Effector memory CD4-positive, alpha-beta T cell (primary cell): ENCODE data around the gene NUCB2.

Experiments used
- DNase-seq, 3 donors: peaks; one replicate each; pipeline ENCODE4 v3.0.0-alpha.2; 2020
- H3K27ac ChIP-seq: 2 replicates; pipeline ENCODE4 v1.7.0; 2013; ENCODE audit warnings: mild to moderate bottlenecking, low read length, moderate library complexity; ENCODE audit not compliant: insufficient read depth, poor library complexity, severe bottlenecking
- H3K27me3 ChIP-seq: replicated peaks from 2 replicates; pipeline ENCODE4 v1.7.0; 2013; ENCODE audit warnings: mild to moderate bottlenecking, low read length; ENCODE audit not compliant: insufficient read depth, control insufficient read depth, poor library complexity, severe bottlenecking
- H3K36me3 ChIP-seq: 2 replicates; pipeline ENCODE4 v1.7.0; 2013; ENCODE audit warnings: mild to moderate bottlenecking, low read length, moderate library complexity; ENCODE audit not compliant: control insufficient read depth, insufficient read depth
- H3K4me1 ChIP-seq: 2 replicates; pipeline ENCODE4 v1.7.0; 2013; ENCODE audit warnings: low read length, mild to moderate bottlenecking; ENCODE audit not compliant: control insufficient read depth, insufficient read depth, poor library complexity, severe bottlenecking
- H3K4me3 ChIP-seq: 2 replicates; pipeline ENCODE4 v1.7.0; 2013; ENCODE audit warnings: low read length, low read depth, mild to moderate bottlenecking; ENCODE audit not compliant: insufficient read depth, poor library complexity, severe bottlenecking
- H3K9me3 ChIP-seq: 2 replicates; pipeline ENCODE4 v1.7.0; 2013; ENCODE audit warnings: mild to moderate bottlenecking, low read length, moderate library complexity; ENCODE audit not compliant: control insufficient read depth

Gene NUCB2

GRCh38 chr11:17352950-17353820 is 76.6 kb downstream of the NUCB2 start:
- H3K36me3 ChIP-seq, result no peaks in the 10 kb centered on the region
- H3K27ac ChIP-seq, result peak overlapping the region; percentile 6
- H3K4me1 ChIP-seq, result peaks cover 28% of the 10 kb centered on the region
- DNase-seq, result peak; percentile 34 to 47 (median 41)
- H3K27me3 ChIP-seq, result no peaks in the 10 kb centered on the region
- H3K4me3 ChIP-seq, result peak overlapping the region; percentile 73
- H3K9me3 ChIP-seq, result no peaks in the 10 kb centered on the region

- Histone ChIP-seq H3K9me3 (no peaks in the 10 kb centered on the region), H3K36me3 (no peaks in the 10 kb centered on the region), H3K27ac (no peak overlapping the region), H3K4me3 (peak overlapping the region; percentile 73), H3K27me3 (no peaks in the 10 kb centered on the region), H3K4me1 (peaks cover 28% of the 10 kb centered on the region)
- no peak for DNase-seq
Measured at GRCh38 chr11:17353821-17354600, 77.5 kb downstream of the NUCB2 start.

- H3K27ac ChIP-seq, result no peak overlapping the region
- H3K4me3 ChIP-seq, result no peak overlapping the region
- H3K36me3 ChIP-seq, result no peaks in the 10 kb centered on the region
- peak; percentile 13 to 50 (median 23) for DNase-seq
- no peaks in the 10 kb centered on the region for H3K27me3 ChIP-seq
- no peaks in the 10 kb centered on the region for H3K9me3 ChIP-seq
- peaks cover 28% of the 10 kb centered on the region for H3K4me1 ChIP-seq
Measured at GRCh38 chr11:17354601-17354991, 78.1 kb downstream of the NUCB2 start.

- Histone ChIP-seq H3K27me3 (no peaks in the 10 kb centered on the region), H3K27ac (no peak overlapping the region), H3K4me3 (no peak overlapping the region), H3K4me1 (no peaks in the 10 kb centered on the region), H3K9me3 (no peaks in the 10 kb centered on the region), H3K36me3 (no peaks in the 10 kb centered on the region)
- no peak for DNase-seq
Measured at GRCh38 chr11:17366495-17366894, 90.0 kb downstream of the NUCB2 start.

- H3K36me3 ChIP-seq, result no peaks in the 10 kb centered on the region
- peaks cover 7% of the 10 kb centered on the region for H3K9me3 ChIP-seq
- DNase-seq, result no peak
Measured at GRCh38 chr11:17368551-17368950, 92.0 kb downstream of the NUCB2 start.

GRCh38 chr11:17369094-17369493 is 92.6 kb downstream of the NUCB2 start:
- Histone ChIP-seq H3K27ac (no peak overlapping the region), H3K4me1 (no peaks in the 10 kb centered on the region), H3K9me3 (peaks cover 7% of the 10 kb centered on the region), H3K27me3 (no peaks in the 10 kb centered on the region), H3K36me3 (no peaks in the 10 kb centered on the region), H3K4me3 (no peak overlapping the region)
- DNase-seq, result no peak

More at GRCh38 chr11:17368551-17368950, 92.0 kb downstream of the NUCB2 start:
- Histone ChIP-seq H3K27me3 (no peaks in the 10 kb centered on the region), H3K4me3 (no peak overlapping the region), H3K4me1 (no peaks in the 10 kb centered on the region), H3K27ac (no peak overlapping the region)

- DNase-seq, result no peak
- H3K4me1 ChIP-seq, result no peaks in the 10 kb centered on the region
- H3K9me3 ChIP-seq, result peaks cover 7% of the 10 kb centered on the region
- H3K27me3 ChIP-seq, result no peaks in the 10 kb centered on the region
- no peaks in the 10 kb centered on the region for H3K36me3 ChIP-seq
- H3K4me3 ChIP-seq, result no peak overlapping the region
- no peak overlapping the region for H3K27ac ChIP-seq
Measured at GRCh38 chr11:17369684-17370243, 93.2 kb downstream of the NUCB2 start.

GRCh38 chr11:17371614-17372013 is 95.1 kb downstream of the NUCB2 start:
- Histone ChIP-seq H3K4me1 (no peaks in the 10 kb centered on the region), H3K9me3 (peaks cover 7% of the 10 kb centered on the region), H3K27me3 (no peaks in the 10 kb centered on the region), H3K36me3 (no peaks in the 10 kb centered on the region), H3K27ac (no peak overlapping the region), H3K4me3 (no peak overlapping the region)
- no peak for DNase-seq

GRCh38 chr11:17375547-17375946 is 99.0 kb downstream of the NUCB2 start:
- Histone ChIP-seq H3K27me3 (no peaks in the 10 kb centered on the region), H3K36me3 (no peaks in the 10 kb centered on the region), H3K9me3 (peaks cover 7% of the 10 kb centered on the region), H3K4me3 (no peak overlapping the region), H3K27ac (no peak overlapping the region), H3K4me1 (no peaks in the 10 kb centered on the region)
- DNase-seq, result no peak

GRCh38 chr11:17376493-17376892 is 100.0 kb downstream of the NUCB2 start:
- H3K36me3 ChIP-seq, result no peaks in the 10 kb centered on the region
- no peaks in the 10 kb centered on the region for H3K27me3 ChIP-seq
- no peak for DNase-seq
- H3K4me3 ChIP-seq, result no peak overlapping the region
- peaks cover 7% of the 10 kb centered on the region for H3K9me3 ChIP-seq
- H3K4me1 ChIP-seq, result no peaks in the 10 kb centered on the region
- no peak overlapping the region for H3K27ac ChIP-seq
